GM12878 (cell line): ENCODE measurements around the gene ZNF98. TPM values are rescaled to one million over a fixed set of nuclear protein-coding genes. Genes with fewer than 3 reads are reported as not detected.

Source experiments
- ATAC-seq: fragments of 200-7000 bp; cut with Tn5 transposase; 3 replicates; pipeline ENCODE4 v1.9.1; 2020; ENCODE audit warnings: mild to moderate bottlenecking, moderate library complexity
- BruUV-seq: library from RNA; stranded (reverse); fragments of 400-500 nt; replicated peaks from 2 replicates; lab custom pipeline; 2021; lab: Mats Ljungman, UMichigan
- CTCF ChIA-PET: fragments of 300-600 bp; sonication (Branson Sonifier 250); formaldehyde crosslinking; extraction: SDS; loops from one replicate; lab custom pipeline; 2021; ENCODE audit warnings: inconsistent platforms; lab: Yijun Ruan, JAX
- POLR2A ChIA-PET: fragments of 350-600 bp; formaldehyde crosslinking; extraction: SDS; loops from one replicate; lab custom pipeline; 2021; ENCODE audit warnings: inconsistent platforms; lab: Charles Lee
- RAD21 ChIA-PET: fragments of 300-600 bp; sonication (Branson Sonifier 250); formaldehyde crosslinking; loops from one replicate; lab custom pipeline; 2023; ENCODE audit warnings: antibody characterized with exemption; ENCODE audit not compliant: unreplicated experiment; lab: Charles Lee
- SMC1A ChIA-PET: fragments of 300-600 bp; sonication (Branson Sonifier 250); formaldehyde crosslinking; loops from one replicate; lab custom pipeline; 2023; ENCODE audit not compliant: unreplicated experiment, uncharacterized antibody; lab: Charles Lee
- DNase-seq: peaks from one replicate; pipeline ENCODE4 v3.0.0-alpha.2; 2011; ENCODE audit warnings: low read depth, low spot score
- FAIRE-seq: peaks from 3 replicates; lab custom pipeline; 2011; peaks lifted over from hg19 to GRCh38; lab: Jason Lieb, UNC
- H2AFZ ChIP-seq: 2 replicates; pipeline ENCODE4 v1.6.0; 2011; ENCODE audit warnings: low read depth, low read length, control low read depth; ENCODE audit not compliant: control insufficient read depth
- H3K27ac ChIP-seq: 2 replicates; pipeline ENCODE4 v1.5.1; 2011; ENCODE audit warnings: control low read depth; ENCODE audit not compliant: control insufficient read depth, insufficient read depth
- H3K27me3 ChIP-seq, 2 experiments: replicated peaks in 1 of 2; 2 replicates each; pipeline versions ENCODE4 v1.6.0 to v1.6.1; 2011; ENCODE audit warnings: low read length in 1 of 2; ENCODE audit not compliant: control insufficient read depth in 2 of 2, insufficient read depth in 2 of 2
- H3K36me3 ChIP-seq, 2 experiments: 2 replicates each; pipeline ENCODE4 v1.5.1; 2011; ENCODE audit warnings: low read length in 1 of 2; ENCODE audit not compliant: control insufficient read depth in 2 of 2, insufficient read depth in 2 of 2
- H3K4me1 ChIP-seq: 2 replicates; pipeline ENCODE4 v1.6.1; 2011; ENCODE audit warnings: mild to moderate bottlenecking, low read length, moderate library complexity, mixed read lengths; ENCODE audit not compliant: control insufficient read depth, insufficient read depth
- H3K4me2 ChIP-seq: 2 replicates; pipeline ENCODE4 v1.6.0; 2011; ENCODE audit warnings: control low read depth; ENCODE audit not compliant: control insufficient read depth, insufficient read depth
- H3K4me3 ChIP-seq: fragments of 200-600 bp; sonication (generic); 2 replicates; pipeline ENCODE4 v1.5.1; 2016
- H3K79me2 ChIP-seq: 2 replicates; pipeline ENCODE4 v1.6.0; 2011; ENCODE audit warnings: low read length; ENCODE audit not compliant: control insufficient read depth, insufficient read depth
- H3K9ac ChIP-seq: 2 replicates; pipeline ENCODE4 v1.8.0; 2011; ENCODE audit warnings: low read length, control low read depth, mixed read lengths; ENCODE audit not compliant: control insufficient read depth, insufficient read depth
- H3K9me3 ChIP-seq: replicated peaks from 3 replicates; pipeline ENCODE4 v1.5.1; 2011; ENCODE audit warnings: mild to moderate bottlenecking, low read length; ENCODE audit not compliant: control insufficient read depth, insufficient read depth
- H4K20me1 ChIP-seq: 2 replicates; pipeline ENCODE4 v1.6.0; 2011; ENCODE audit not compliant: control insufficient read depth, insufficient read depth
- CBFB ChIP-seq: IDR thresholded peaks from 2 replicates; pipeline ENCODE4 v1.6.1; 2016; ENCODE audit warnings: antibody characterized with exemption, low read depth
- CEBPB ChIP-seq, 2 experiments: fragments of 150-350 bp in 1 of 2; IDR thresholded peaks; 2 replicates each; pipeline ENCODE4 v1.6.1; 2012 to 2014; ENCODE audit warnings: low read depth in 2 of 2, low read length in 2 of 2, borderline replicate concordance in 1 of 2, inconsistent platforms in 1 of 2
- CHD2 ChIP-seq: IDR thresholded peaks from 2 replicates; pipeline ENCODE4 v1.6.1; 2011; ENCODE audit warnings: low read depth, low read length, improper control_type of control experiment, borderline replicate concordance
- EED ChIP-seq: sonication (generic); IDR thresholded peaks from 2 replicates; pipeline ENCODE4 v1.6.1; 2016; ENCODE audit warnings: antibody characterized with exemption, low read depth
- ETV6 ChIP-seq, 2 experiments: fragments of 450-650 bp in 1 of 2; IDR thresholded peaks in 1 of 2; conservative IDR thresholded peaks in 1 of 2; 2 replicates each; pipeline ENCODE4 v1.6.1; 2014; ENCODE audit warnings: antibody characterized with exemption in 1 of 2, borderline replicate concordance in 1 of 2, low read depth in 1 of 2, mild to moderate bottlenecking in 1 of 2, moderate library complexity in 1 of 2
- FOS ChIP-seq: IDR thresholded peaks from 3 replicates; pipeline ENCODE4 v1.6.1; 2011; ENCODE audit warnings: borderline replicate concordance; ENCODE audit not compliant: insufficient read length; ENCODE audit errors: extremely low read depth
- IKZF2 ChIP-seq, 2 experiments: fragments of 450-650 bp; IDR thresholded peaks; 2 replicates each; pipeline ENCODE4 v1.6.1; 2017; ENCODE audit warnings: mild to moderate bottlenecking in 2 of 2, moderate library complexity in 2 of 2
- KLF5 ChIP-seq: fragments of 450-650 bp; IDR thresholded peaks from 2 replicates; pipeline ENCODE4 v1.6.1; 2014; ENCODE audit warnings: mild to moderate bottlenecking; ENCODE audit not compliant: partially characterized antibody
- POLR2A ChIP-seq: IDR thresholded peaks from 2 replicates; pipeline ENCODE4 v1.6.1; 2011; ENCODE audit warnings: low read depth, mild to moderate bottlenecking, low read length
- SMAD5 ChIP-seq: IDR thresholded peaks from 2 replicates; pipeline ENCODE4 v1.6.1; 2016; ENCODE audit warnings: antibody characterized with exemption, low read depth
- SREBF2 ChIP-seq: IDR thresholded peaks from 2 replicates; pipeline ENCODE4 v1.6.1; 2012; ENCODE audit warnings: mild to moderate bottlenecking, low read length
- ZNF207 ChIP-seq: fragments of 450-650 bp; IDR thresholded peaks from 2 replicates; pipeline ENCODE4 v1.6.1; 2014; ENCODE audit warnings: antibody characterized with exemption, mild to moderate bottlenecking, borderline replicate concordance
- WGBS: methylation state at CpG from one replicate; pipeline ENCODE4 v1.1.6; 2016; ENCODE audit warnings: low lambda C conversion rate; ENCODE audit not compliant: insufficient replicate concordance, insufficient coverage; ENCODE audit errors: missing lambda C conversion rate; 5-methylcytosine and 5-hydroxymethylcytosine counted together
- in situ Hi-C: fragments of 300-500 bp; cut with MboI; formaldehyde crosslinking; loops from 9 replicates; pipeline ENCODE4 v1.14.3; 2018; ENCODE audit warnings: mixed read lengths
- intact Hi-C: fragments of 100-400 bp; cut with micrococcal nuclease; formaldehyde crosslinking; loops from one replicate; pipeline ENCODE4 v1.14.2; 2022; ENCODE audit not compliant: unreplicated experiment
- polyA plus RNA-seq, 11 experiments: library from polyadenylated mRNA; depleted of rRNA in 4 of 11; unstranded in 6 of 11; stranded (reverse) in 5 of 11; fragments of >200 nt; fragmentation: Nextera tagmentation in 4 of 11; fragmentation: Illumina TruSeq in 1 of 11; extraction: Ambion mirVana in 4 of 11; extraction: Trizol in 1 of 11; gene quantifications; 1 replicate in 1 of 11; 2 replicates in 10 of 11; pipeline versions ENCODE4 v1.2.1 to v1.2.3, GENCODE V29; 2011 to 2016; ENCODE audit warnings: inconsistent platforms in 2 of 11, missing spikeins in 2 of 11, low read depth in 1 of 11
- total RNA-seq, 4 experiments: library from RNA; depleted of rRNA in 3 of 4; stranded (reverse); fragments of >200 nt in 3 of 4; fragmentation: Illumina TruSeq in 1 of 4; extraction: Trizol in 1 of 4; gene quantifications; 2 replicates each; pipeline versions ENCODE4 v1.2.1 to v1.2.3, GENCODE V29; 2013 to 2021
- TF ChIP-seq, protein P1 (sequence below): fragments of 450-650 bp; IDR thresholded peaks from 2 replicates; pipeline ENCODE4 v1.6.1; 2014; ENCODE audit warnings: mild to moderate bottlenecking
- TF ChIP-seq, protein P2 (sequence below): IDR thresholded peaks from 2 replicates; pipeline ENCODE4 v1.6.1; 2011; ENCODE audit warnings: low read depth, mild to moderate bottlenecking, low read length, moderate library complexity, borderline replicate concordance; ENCODE audit errors: extremely low read depth
- TF ChIP-seq, protein P3 (sequence below): fragments of 450-650 bp; IDR thresholded peaks from 2 replicates; pipeline ENCODE4 v1.6.1; 2018; ENCODE audit warnings: mild to moderate bottlenecking, low read depth, moderate library complexity; ENCODE audit not compliant: partially characterized antibody

The ZNF98 gene
- total and polyA plus RNA-seq, 10 of the 15 experiments (the other 5 are each of a cell fraction or from before 2014, with no cell fraction given): not detected

DNA sequence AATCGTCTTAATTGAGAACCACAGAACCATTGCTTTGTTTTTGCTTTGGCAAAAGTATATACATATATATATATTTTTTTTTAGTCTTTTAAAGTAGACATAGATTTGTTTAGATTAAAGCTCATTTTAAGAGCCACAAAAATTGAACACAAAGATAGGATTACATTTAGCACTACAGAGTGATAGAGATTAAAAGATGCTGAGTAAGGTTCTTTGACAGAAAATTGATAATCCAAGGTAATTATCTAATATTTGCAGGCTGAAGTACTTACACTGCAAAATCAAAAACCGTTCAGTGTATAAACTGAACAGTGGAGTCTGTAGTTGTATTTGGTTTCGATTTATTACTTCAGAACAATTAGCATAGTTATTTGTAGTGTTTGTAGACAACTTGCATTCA is 24.5 kb upstream of the ZNF98 start:
- Histone ChIP-seq H2AFZ (no peak overlapping the region), H4K20me1 (no peaks in the 10 kb centered on the region), H3K36me3 (no peaks in the 10 kb centered on the region), H3K4me1 (no peaks in the 10 kb centered on the region), H3K4me3 (no peak overlapping the region), H3K4me2 (no peak overlapping the region), H3K9me3 (no peaks in the 10 kb centered on the region; the same call in 2 of the 3 replicates), H3K27ac (no peak overlapping the region), H3K27me3 (no peaks in the 10 kb centered on the region), H3K79me2 (no peaks in the 10 kb centered on the region), H3K9ac (no peak overlapping the region)
- POLR2A ChIA-PET: no interaction called here
- TF ChIP-seq IKZF2 (IDR thresholded peaks at IDR 0.05): no peak
- TF ChIP-seq EED: no peak
- no peak for TF ChIP-seq CHD2
- no peak for TF ChIP-seq POLR2A
- TF ChIP-seq KLF5: no peak
- no peak for TF ChIP-seq ZNF207
- no peak for TF ChIP-seq ETV6 (conservative IDR thresholded peaks at IDR 0.05 in 1 of 2, IDR thresholded peaks at IDR 0.05 in 1 of 2; ENCODE audit: borderline replicate concordance in 1 of 2, low read depth in 1 of 2)
- no peak for TF ChIP-seq FOS
- TF ChIP-seq SMAD5: no peak
- TF ChIP-seq, protein P1, sequence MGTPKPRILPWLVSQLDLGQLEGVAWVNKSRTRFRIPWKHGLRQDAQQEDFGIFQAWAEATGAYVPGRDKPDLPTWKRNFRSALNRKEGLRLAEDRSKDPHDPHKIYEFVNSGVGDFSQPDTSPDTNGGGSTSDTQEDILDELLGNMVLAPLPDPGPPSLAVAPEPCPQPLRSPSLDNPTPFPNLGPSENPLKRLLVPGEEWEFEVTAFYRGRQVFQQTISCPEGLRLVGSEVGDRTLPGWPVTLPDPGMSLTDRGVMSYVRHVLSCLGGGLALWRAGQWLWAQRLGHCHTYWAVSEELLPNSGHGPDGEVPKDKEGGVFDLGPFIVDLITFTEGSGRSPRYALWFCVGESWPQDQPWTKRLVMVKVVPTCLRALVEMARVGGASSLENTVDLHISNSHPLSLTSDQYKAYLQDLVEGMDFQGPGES: no peak
- TF ChIP-seq SREBF2: no peak
- TF ChIP-seq, protein P2, sequence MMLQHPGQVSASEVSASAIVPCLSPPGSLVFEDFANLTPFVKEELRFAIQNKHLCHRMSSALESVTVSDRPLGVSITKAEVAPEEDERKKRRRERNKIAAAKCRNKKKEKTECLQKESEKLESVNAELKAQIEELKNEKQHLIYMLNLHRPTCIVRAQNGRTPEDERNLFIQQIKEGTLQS: no peak
- TF ChIP-seq, protein P3, sequence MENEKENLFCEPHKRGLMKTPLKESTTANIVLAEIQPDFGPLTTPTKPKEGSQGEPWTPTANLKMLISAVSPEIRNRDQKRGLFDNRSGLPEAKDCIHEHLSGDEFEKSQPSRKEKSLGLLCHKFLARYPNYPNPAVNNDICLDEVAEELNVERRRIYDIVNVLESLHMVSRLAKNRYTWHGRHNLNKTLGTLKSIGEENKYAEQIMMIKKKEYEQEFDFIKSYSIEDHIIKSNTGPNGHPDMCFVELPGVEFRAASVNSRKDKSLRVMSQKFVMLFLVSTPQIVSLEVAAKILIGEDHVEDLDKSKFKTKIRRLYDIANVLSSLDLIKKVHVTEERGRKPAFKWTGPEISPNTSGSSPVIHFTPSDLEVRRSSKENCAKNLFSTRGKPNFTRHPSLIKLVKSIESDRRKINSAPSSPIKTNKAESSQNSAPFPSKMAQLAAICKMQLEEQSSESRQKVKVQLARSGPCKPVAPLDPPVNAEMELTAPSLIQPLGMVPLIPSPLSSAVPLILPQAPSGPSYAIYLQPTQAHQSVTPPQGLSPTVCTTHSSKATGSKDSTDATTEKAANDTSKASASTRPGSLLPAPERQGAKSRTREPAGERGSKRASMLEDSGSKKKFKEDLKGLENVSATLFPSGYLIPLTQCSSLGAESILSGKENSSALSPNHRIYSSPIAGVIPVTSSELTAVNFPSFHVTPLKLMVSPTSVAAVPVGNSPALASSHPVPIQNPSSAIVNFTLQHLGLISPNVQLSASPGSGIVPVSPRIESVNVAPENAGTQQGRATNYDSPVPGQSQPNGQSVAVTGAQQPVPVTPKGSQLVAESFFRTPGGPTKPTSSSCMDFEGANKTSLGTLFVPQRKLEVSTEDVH: no peak
- no peak for TF ChIP-seq CEBPB (IDR thresholded peaks at IDR 0.05; ENCODE audit: borderline replicate concordance in 1 of 2, low read depth in 2 of 2, low read length in 2 of 2)
- TF ChIP-seq CBFB: no peak
- in situ Hi-C loops (no loop called here), intact Hi-C loops (no loop called here)
- BruUV-seq: no TSS peak
- 2% methylated on average over 3 of the region's 3 CpGs for WGBS
- RAD21 ChIA-PET: no interaction called here
- CTCF ChIA-PET: no interaction called here
- FAIRE-seq (no peak), ATAC-seq (no peak), DNase-seq (no peak)
- SMC1A ChIA-PET: no interaction called here
